ENCODE data around the gene C6orf163. TPM values are rescaled to one million over a fixed set of nuclear protein-coding genes. Genes with fewer than 3 reads are reported as not detected.
"Not testable (repeated sequence)": the region's sequence is repeated elsewhere in the genome, so short reads cannot be mapped to it uniquely, and the experiment has no call there.

The C6orf163 gene
- 7.7 TPM for total RNA-seq

DNA sequence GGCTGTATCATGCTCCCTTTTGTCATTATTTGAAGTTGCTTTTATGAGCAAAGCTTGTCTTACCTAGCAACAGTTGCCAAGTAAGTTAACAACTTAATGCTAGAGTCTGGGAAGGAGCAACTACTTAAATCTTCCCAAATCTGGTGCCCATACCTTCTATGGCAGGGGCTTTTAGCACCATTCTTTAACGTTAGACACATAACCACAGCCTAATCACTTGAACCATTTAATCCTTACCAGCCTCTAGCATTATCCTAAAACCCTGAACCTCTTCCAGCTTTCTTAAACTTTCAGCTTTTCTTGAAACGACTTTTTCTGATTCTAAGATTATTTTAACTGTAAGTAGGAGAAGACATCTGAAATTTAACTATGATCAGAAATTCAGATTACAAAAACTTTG is at the start of gene C6orf163:
C6orf163 (plus strand) TSS at position 83 of the 400 bp plus-strand sequence; CDS start at position 370, 287 bp downstream.
- no peak for DNase-seq (ENCODE audit: low spot score)

DNA sequence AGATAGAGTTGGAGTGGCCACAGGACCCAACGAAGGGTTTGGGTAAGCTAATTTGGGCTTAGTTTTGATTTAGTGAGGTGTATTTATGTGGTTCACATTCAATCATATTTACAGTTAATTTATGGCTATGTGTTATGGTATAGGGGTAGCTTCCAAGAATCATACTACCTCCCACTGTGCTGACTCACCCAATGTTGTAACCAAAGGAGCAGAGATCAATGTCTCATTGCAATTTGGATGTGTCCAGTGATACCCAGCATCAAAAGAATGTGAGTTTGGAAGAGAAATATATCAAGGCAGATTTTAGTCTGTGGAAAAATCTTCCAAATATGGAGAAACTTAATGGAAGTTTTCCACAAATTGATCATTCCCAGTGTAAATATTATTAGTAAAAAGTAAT is 47.5 kb upstream of the C6orf163 start:
- no peak for DNase-seq (ENCODE audit: low spot score)

DNA sequence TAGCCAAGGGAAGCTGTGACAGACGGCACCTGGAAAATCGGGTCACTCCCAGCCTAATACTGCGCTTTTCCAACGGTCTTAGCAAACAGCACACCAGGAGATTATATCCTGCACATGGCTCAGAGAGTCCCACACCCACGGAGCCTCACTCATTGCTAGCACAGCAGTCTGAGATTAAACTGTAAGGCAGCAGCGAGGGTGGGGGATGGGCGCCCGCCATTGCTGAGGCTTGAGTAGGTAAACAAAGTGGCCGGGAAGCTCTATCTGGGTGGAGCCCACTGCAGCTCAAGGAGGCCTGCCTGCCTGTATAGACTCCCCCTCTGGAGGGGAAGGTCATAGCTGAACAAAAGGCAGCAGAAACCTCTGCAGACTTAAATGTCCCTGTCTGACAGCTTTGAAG is 43.3 kb upstream of the C6orf163 start:
- not testable (repeated sequence) for DNase-seq (ENCODE audit: low spot score)

DNA sequence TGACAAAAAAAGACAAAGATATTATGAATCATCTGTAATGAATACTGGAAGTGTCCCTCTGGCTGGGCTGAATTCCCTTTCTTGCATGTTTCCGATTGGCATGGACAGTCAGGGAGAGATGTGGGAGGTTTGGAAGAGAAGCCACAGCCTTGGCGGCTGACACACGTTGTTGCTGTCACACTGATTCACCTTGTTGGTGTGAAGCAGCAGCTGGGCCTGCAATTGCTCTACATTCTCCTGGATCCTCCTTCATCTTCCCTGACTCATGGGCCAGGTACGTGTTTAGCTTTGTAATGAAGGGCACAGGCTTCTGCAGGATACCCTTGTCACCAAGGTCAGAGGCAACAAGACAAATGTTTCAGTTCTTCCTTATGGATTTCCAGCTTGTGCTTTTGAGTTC is 35.6 kb upstream of the C6orf163 start:
- DNase-seq (ENCODE audit: low spot score) = no peak

DNA sequence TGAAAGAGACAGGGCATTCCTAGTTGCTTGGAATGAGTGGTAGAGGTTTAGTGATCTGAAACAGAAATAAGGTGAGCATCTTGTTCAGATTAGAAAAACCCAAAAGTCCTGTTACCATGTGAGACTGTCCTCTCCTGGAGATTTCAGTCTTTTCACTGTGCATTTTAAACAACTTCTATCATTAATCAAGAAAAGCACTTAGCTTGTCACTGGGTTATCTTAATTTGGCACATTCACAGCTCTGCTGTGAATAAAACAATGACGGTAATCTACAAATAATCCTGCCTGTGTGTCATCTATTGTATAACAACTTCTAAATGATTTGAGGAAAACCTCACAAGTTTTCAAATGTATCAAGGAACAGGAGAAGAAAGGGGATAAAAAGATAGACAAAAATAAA is 31.8 kb upstream of the C6orf163 start:
- no peak for DNase-seq (ENCODE audit: low spot score)

DNA sequence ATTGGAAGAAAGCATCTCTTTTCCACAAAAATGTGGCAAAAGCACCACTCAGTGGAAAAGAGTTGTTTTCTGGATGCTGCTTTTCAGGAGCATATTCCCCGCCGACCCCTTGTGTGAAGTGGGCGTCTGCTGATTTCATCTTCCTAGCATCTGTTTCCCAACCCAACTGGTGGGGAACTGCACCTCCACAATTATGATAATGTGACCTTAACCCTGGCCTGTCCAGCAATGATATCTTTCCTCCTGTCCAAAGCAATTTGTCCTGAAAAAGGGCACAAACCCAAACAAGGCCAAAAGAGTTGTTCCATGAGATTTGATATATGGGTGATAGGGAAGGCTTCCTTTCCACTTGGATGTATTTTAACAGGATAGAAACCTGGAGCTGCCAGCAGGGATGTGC is 29.5 kb upstream of the C6orf163 start:
- DNase-seq (ENCODE audit: low spot score) = no peak

DNA sequence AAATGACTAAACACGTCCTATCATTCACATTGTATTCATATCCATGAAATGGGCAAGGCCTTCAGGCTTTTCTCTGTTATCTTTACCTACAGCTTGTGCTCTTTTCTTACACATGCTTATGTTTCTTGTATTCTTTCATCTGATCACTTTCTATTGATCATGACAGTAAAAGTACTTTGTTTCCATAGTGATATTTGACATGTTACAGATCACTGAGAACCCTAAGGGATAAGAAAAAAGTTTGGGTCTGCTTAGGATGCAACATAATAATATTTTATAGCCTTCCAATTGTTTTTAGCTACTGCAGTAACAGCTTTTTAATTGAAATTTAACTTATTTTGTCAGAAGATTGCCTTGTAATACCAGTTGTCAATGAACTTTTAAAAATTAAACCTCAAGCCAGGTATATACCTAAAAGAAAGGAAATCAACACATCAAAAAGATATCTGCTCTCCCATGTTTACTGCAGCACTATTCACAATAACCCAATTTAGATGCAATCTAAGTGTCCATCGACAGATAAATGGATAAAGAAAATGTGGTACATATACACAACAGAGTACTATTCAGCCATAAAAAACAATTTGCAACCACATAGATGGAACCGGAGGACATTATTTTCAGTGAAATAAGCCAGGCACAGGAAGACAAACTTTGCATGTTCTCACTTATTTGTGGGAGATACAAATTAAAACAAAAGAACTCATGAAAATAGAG is 25.2 kb upstream of the C6orf163 start:
- DNase-seq (ENCODE audit: low spot score) = no peak

DNA sequence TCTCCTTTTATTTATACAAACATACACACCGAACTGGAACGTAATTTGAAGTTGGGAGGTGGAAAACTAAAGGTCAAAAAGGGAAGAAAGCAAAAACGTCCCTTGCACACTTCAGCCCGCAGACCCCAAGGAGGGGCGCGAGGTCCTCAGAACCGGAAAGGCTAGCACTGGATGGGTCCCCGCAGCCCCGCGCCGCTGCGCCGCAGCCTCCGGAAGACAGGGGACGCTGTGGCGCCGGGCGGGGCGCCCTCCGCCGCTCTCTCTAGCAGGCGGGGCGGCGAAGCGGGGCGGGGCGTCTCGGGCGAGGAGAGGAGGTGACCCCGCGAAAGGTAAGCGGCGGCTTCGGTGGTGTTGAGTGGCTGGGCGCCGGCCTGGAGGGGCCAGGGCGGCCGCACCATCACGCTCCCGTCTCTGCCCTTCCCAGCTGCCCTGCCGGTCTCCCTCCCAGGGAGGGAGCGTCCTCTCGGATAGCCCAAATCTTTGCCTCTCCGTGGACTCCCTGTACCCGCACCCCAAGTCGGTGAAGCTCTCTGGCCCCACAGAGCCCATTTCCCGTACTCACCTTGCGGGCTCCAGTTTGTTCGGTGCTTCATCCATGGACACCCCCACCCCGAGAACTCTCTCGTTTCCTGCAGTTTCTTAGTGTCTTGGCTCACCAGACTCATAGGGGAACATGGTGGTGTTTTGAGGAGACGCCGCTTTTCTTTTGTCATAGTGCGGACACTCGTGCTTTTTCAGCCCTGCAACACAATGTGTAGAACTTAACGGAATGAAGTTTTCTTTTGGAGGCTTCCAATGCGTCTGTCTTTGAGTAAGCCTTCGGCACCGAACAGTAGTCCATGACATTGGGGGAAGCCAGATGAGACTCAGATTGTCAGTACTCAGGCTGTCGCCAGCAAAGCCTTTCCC is 22.1 kb upstream of the C6orf163 start, which contains the start of gene SMIM8:
SMIM8 (plus strand) TSS at position 285 of the 909 bp plus-strand sequence. CDS start 14,444 bp downstream, outside the sequence.
- peak; percentile 83 for DNase-seq (ENCODE audit: low spot score)

DNA sequence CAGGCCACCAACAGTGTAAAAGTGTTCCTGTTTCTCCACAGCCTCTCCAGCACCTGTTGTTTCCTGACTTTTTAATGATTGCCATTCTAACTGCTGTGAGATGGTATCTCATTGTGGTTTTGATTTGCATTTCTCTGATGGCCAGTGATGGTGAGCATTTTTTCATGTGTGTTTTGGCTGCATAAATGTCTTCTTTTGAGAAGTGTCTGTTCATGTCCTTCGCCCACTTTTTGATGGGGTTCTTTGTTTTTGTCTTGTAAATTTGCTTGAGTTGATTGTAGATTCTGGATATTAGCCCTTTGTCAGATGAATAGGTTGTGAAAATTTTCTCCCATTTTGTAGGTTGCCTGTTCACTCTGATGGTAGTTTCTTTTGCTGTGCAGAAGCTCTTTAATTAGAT is 20.7 kb upstream of the C6orf163 start:
- DNase-seq (ENCODE audit: low spot score) = not testable (repeated sequence)

DNA sequence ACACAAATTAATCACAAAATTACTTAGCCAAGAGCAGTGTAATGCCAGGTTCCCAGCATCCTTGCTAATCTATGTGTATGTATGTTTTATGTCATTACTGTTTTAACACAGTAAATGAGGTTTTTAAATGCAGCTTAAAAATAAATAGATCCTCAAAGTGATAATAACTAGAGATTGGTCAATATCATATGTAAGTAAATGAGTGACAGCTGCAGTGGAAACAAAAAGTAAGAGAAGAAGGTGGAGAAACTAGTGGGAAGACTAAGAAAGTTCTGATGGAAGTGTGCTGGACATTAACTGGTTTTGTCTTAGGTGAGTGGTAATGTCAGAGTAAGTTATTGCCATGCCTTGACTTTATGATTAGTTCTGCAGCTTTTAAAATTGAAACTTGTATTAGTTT is 13.7 kb upstream of the C6orf163 start:
- no peak for DNase-seq (ENCODE audit: low spot score)

DNA sequence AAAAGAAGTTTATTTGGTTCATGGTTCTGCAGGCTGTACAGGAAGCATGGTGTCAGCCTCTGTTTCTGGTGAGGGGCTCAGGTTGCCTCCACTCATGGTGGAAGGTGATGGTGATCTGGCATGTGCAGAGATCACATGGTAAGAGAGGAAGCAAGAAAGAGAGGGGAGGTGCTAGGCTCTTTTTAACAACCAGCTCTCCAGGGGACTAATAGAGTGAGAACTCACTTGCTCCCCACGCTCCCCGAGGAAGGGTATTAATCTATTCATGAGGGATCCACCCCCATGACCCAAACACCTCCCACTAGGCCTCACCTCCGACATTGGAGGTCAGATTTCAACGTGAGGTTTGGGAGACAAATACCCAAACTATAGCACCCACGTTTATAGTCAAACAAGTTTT is 11.6 kb upstream of the C6orf163 start:
- DNase-seq (ENCODE audit: low spot score) = no peak

DNA sequence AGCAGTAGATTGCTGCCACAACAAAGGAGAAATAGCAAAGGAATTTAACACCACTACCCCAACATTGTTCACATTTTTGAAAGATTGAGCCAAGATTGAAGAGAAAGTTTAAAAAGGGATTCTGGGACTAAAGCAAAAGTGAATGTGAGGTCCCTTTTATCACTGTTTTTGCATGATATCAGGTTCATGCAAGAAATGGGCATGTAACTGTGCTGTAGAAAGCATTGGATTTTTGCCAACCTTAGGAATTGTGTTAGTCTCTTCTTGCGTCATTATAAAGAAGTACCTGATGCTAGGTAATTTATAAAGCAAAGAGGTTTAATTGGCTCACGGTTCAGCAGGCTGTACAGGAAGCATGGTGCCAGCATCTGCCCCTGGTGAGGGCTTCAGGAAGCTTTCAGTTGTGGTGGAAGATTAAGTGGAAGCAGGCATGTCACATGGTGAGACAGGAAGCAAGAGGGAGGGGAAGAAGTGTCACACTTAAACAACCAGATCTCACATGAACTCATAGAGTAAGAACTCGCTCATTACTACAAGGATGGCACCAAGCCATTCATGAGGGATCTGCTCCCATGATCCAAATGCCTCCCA is 10.9 kb upstream of the C6orf163 start:
- DNase-seq (ENCODE audit: low spot score) = no peak

DNA sequence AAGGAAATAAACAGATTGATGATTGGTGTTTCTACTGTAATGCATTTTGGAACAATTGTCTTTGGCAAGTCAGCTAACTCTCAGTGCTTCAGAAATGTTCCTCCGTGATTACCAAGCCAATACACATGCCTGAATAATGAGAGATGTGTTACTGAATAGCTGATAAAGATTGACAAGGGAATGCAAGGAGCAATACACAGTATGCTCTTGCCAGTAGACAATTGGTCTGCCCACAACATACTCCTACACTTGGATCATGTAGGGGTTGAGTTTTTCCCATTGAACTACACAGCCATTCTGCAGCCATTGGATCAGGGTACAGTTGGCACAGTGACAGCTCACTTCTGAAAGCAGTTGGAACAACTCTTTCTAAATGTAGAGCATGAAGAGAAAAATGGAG is 9.9 kb upstream of the C6orf163 start:
- DNase-seq (ENCODE audit: low spot score) = no peak

DNA sequence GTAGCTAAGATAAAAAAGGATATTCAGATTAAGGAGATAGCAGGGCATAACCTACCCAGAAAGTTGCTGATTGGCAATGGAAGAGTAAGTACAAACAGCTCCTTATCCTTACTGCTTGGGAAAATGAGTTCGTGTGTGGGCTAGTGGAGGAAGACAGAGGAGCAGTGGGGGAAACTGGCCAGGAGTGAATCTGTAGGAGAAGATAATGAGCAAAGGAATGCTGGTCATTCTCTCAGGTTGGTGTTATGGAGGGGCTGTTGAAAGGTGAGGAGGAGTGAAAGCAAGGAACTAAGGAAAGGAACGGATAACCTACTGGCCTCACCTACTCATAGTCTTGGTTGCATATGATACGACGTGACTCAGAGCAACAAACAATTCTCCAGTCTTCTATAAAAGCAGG is 8.2 kb upstream of the C6orf163 start:
- DNase-seq (ENCODE audit: low spot score) = no peak

DNA sequence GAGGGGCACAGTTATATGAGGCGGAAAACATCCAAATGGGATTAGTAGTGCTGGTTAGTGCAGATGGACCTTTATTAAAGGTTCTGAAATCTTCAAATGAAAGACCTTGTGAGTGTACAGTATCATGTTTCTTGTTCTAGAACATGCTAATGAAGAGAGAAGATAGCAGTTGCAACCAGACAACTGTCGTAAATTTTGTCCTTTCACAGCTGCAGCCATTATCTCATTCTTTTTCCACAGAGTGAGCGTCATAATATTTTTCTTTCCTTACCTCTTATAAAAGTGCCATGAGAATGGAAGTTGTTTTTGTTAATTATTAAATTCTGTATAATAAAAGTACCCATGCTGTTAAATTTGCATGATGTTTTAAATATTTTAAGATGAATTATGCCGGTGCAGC is 4.4 kb upstream of the C6orf163 start:
- DNase-seq (ENCODE audit: low spot score) = no peak

DNA sequence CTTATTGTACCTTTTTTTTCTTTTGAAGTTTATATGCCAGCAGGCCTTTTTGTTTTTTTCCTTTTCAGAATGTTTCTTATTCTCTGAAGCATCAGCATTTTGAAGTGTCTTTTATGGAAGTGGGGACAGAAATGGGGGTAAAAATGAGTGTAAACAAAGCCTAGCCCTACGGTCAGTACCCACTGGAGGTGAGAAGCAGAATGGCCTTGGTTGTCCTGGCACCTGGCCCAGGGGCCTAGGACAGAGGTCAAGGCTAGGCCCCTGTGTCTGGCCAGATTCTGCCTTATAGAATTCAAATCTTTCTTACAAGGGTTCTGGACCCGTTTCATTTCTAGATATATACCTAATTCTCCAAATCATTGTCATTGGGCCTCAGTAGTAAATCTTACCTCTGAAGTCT is 3.5 kb upstream of the C6orf163 start:
- DNase-seq (ENCODE audit: low spot score) = no peak

DNA sequence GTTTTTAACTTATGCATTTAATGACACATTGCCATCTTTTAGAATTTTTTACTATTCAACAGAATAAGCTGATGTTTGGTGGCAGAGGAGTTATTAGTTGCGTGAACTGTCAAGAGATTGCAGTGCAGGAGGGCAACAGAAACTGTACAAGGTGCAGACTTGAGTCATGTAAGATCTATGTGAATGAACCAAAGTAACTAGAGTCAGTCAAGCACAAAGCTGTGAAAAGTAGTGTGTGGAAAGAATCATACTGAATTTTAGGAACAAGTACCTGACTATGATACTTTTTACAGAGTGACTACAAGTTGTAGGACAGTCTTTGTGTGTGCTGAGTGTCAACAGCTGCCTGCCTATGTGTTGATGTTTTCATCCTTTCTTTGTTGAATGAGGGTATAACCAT is 2.7 kb upstream of the C6orf163 start:
- no peak for DNase-seq (ENCODE audit: low spot score)

DNA sequence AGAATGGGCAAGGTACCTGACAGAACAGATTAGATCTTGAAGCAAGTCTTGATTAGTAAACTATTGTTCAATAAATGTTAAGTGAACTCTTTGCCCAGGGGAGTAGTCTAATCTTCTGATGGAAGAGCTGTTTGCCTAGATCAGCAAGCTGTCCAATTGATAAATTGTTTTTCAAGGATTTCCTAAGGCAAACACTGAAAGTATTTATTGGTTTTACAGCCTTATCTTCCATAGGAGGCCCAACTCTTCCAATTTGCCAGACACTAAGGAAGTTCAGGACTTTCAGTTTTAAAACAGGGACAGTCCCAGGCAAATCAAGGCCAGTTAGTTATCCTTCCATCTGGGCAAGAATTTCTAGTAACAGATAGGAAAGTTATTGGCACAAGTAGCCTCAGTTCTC is 1.8 kb upstream of the C6orf163 start:
- DNase-seq (ENCODE audit: low spot score) = no peak

DNA sequence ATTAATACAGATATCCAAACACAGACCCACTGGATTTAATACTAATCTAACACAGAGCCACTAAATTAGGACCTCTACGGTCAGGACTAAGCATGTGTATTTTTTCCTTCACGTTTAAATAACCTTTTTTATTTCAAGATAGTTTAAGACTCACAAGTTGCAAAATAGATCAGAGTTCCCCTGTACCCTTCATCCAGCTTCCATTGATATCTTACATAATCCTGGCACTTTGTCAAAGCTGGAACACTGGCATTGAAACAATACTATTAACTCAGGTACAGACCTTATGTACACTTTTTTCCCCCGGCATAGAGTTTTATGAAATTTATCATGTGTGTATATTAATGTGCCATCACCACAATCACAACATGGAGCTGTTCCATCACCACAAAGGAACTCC is 2.1 kb downstream of the C6orf163 start:
- DNase-seq (ENCODE audit: low spot score) = no peak

DNA sequence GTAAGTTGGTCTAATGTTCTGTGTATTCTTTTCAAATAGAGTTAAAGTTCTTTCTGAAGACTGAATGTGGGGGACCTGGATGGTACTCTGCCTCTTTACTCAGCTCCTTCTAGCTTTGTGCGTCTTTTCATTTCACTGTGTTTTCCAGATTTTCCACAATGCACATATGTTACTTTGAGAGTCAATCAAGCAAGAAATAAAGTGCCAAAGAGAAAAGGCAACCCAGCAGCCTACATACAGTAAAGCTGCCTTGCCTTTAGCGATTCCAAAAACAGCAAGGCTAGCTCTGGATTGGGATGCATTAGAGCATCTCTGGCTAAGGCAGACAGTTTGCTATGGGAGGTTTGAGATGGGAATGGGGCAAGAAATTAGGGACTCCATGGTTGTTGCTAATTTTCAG is 5.3 kb downstream of the C6orf163 start:
- DNase-seq (ENCODE audit: low spot score) = no peak

DNA sequence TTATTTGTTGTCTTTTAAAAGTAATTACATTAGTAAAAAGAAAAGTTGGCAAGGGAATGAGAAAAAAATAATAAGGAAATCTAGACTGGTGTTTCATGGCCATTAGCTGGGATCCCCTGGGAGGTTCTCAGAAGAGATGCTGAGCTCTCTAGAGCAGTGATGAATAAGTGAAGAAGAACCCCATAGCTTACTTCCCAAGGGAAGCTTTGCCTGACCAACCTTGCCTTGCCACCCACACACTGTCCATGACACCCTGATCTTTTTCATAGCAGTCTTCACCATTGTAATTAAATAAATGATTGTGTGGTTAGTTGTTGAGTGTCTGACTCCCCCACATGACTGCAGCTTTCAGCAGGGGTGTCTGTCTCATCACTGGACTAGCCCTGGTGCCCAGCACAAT is 5.9 kb downstream of the C6orf163 start:
- no peak for DNase-seq (ENCODE audit: low spot score)

DNA sequence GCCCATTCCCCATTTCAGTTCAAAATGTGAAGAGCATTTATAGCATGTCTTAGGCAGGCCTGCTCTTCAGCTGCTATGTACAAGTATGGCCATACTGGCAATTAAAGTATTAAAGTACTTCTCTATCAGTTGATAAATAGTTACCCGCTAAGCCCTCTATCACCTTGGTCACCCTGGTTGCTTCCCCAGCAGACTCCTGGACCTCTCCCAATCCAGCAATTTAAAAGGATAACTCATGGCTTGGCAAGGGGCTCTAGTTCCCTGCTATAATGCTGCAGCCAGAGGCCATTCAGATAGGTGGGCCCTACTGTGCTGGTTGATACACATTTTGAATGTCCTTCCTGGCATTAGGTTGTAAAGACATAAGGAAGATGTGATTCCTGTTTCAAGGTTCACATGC is 7.0 kb downstream of the C6orf163 start:
- no peak for DNase-seq (ENCODE audit: low spot score)

DNA sequence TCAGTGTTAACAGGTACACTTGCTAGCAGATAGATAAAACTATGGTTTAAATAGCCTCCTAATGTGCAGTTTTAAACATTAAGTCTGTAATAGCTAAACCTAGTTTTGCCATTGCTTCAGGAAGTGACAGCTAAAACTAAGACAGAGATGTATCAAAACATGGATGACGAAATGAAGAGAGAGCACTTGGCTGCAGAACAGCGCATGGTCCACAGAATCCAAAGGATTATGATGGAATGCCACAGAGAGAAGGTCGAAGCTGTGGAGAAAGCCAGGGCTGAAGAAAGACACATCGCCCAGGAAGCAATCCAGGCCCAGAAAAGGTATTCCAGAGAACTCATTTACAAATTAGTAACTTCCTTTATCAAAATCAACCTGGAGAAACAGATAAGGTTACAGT is 11.6 kb downstream of the C6orf163 start:
- no peak for DNase-seq (ENCODE audit: low spot score)
